AG20443 (cell line): ENCODE data around the gene SPTBN4.
"Not testable (repeated sequence)": the region's sequence is repeated elsewhere in the genome, so short reads cannot be mapped to it uniquely, and the experiment has no call there.

Source experiments
- DNase-seq: peaks from one replicate; pipeline ENCODE4 v3.0.0; 2012; ENCODE audit warnings: low spot score, mixed read lengths

SPTBN4 gene

DNA sequence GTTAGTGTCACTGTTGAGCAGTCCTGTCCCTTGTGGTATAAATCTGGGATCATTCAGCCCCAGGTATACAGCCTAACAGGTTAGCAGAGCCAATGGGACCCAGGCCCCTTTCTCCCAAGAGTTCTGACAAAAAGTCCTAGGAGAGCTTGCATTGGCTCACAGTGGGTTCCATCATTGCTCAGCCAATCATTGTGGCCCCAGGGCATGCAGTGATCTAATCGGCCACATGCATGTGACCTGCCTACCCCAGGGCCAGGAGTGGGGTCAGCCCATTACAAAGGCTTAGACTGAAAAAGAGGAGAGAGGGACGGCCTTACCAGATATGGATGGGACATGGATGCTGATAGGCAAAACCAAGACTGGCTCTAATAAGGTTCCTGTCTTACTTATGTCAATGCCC, 41.1 kb downstream of the SPTBN4 start:
- no peak for DNase-seq

DNA sequence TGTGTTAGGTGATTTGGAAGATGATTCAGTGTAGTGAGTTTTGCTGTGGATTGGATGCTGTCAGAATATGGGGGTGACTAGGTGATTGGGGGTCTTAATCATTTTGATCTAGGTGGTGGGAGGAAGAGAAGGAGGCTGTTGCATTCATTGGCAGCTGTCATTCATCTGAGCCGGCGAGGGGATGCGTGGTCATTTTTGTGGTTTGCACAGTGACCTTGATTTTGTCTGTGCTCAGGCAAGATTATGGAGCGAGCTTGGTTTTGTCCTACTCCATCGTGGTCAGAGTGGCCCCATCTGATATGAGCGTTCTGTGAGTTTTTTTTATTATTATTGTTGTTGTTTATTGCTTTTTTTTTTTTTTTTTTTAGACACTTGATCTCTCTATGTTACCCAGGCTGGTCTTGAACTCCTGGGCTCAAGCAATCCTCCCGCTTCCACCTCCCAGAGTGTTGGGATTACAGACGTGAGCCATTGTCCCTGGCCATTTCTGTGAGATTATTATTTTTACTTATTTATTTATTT, 42.0 kb downstream of the SPTBN4 start:
- DNase-seq, result no peak

DNA sequence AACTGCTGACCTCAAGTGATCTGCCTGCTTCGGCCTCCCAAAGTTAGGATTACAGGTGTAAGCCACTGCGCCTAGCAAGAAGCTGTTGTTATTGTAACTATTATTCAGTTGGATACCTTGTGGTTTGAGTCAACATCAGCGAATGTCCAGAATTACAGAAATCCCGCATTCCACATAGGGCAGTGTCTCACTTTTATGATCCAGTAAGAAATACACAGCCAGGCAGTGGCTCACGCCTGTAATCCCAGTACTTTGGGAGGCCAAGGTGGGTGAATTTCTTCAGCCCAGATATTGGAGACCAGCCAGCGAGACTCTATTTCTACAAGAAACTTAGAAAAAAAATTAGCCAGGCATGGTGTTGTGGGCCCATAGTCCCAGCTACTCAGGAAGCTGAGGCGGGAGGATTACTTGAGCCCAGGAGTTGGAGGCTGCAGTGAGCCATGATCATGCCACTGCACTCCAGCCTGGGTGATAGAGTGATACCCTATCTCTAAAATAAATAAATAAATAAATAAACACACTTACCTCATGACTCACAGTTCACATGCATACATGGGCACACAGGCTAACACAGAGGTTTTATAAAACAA, 43.8 kb downstream of the SPTBN4 start:
- DNase-seq, result no peak

DNA sequence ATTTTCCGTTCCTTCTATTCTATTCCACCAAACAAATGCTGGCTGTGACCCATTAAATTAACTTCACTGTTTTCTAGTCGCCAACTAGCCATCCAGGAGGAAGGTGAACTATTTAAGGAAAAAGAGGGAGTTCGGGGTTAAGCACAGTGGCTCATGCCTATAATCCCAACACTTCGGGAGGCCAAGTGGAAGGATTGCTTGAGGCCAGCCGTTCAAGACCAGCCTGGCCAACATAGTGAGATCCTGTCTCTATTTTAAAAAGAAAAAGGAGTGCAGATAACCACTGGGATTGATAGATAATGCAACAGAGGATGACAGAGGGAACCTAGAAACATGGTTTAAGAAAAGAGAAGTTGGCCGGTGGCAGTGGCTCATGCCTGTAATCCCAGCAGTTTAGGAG, 44.7 kb downstream of the SPTBN4 start:
- no peak for DNase-seq

DNA sequence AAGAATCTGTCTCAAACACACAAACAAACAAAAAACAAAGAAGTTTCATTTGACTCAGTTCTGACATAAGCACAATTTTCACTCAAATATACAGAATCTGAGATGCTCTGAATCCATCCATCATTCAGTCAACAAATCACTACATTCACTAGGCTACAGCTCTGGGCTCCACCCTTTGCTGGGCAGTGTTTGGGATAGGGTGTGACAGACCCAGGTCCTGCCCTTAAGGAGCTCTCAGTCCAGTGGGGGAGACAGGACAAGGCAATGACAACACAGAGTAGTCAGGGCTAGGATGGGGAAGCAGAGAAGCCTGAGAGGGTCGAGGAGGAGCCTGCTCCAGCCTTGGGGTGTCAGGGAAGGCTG, 45.3 kb downstream of the SPTBN4 start:
- DNase-seq, result no peak

DNA sequence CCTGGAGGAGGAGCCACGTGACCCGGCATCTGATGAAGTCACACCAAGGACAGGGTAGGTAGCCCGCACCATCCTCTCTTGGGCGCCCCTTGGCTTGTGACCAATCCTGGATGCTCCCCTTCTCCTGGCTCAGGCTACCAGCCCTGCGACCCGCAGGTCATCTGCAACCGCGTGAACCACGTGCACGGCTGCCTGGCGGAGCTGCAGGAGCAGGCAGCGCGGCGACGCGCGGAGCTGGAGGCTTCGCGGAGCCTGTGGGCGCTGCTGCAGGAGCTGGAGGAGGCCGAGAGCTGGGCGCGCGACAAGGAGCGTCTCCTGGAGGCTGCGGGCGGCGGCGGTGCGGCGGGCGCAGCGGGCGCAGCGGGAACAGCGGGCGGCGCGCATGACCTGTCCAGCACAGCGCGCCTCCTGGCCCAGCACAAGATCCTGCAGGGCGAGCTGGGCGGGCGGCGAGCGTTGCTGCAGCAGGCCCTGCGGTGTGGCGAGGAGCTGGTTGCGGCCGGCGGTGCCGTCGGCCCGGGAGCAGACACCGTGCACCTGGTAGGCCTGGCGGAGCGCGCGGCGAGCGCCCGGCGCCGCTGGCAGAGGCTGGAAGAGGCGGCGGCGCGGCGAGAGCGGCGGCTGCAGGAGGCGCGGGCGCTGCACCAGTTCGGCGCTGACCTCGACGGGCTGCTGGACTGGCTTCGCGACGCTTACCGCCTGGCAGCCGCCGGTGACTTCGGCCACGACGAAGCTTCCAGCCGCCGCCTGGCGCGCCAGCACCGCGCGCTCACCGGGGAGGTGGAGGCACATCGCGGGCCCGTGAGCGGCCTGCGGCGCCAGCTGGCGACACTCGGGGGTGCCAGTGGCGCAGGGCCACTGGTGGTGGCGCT, 45.9 kb downstream of the SPTBN4 start:
- peak; percentile 70 for DNase-seq

DNA sequence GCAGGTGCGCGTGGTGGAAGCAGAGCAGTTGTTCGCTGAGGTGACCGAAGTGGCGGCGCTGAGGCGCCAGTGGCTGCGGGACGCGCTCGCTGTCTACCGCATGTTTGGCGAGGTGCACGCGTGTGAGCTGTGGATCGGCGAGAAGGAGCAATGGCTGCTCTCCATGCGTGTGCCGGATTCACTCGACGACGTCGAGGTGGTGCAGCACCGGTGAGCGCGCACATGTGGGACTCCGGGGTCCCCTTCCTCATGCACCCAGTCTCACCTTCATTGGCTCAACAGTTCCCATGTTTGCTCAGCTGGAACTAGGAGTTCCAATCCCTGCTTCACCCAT, 46.5 kb downstream of the SPTBN4 start:
- no peak for DNase-seq

DNA sequence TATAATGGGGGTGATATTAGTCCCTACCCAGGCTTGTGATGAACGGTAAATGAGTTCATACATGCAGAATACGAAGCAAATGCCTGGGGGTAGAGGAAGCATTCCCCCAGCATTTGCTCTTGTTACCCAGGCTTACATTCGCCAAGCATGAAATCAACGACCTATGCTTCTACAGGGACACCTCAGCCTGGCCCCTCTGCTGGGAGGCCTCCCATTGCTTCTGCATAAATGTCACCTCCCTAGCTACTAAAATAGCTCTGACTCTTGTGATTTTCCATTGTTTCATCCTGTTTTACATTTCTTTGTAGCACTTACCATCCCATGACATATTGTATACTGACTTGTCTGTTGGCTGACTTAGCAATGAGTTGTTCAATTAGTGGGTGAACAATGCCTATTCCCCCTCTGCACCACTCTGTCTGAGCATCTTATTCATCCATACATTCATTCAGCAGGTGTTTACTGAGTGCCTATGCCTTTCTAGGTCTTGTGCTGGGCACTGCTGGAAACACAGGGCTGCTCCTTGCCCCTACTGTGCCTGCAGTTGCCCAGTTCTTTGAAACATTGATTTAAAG, 47.0 kb downstream of the SPTBN4 start:
- no peak for DNase-seq

DNA sequence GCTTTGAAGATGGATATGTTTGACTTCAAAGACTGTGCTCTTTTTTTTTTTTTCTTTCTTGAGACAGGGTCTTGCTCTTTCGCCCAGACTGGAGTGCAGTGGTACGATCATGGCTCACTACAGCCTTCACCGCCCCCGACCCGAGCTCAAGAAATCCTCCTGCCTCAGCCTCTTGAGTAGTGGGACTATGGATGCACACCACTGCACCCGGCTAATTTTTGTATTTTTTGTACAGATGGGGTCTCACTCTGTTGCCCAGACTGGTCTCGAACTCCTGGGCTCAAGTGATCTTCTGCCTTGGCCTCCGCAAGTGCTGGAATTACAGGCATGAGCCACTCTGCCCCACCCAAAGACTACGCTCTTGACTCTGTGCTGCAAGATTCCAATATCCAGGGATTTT, 50.4 kb downstream of the SPTBN4 start:
- DNase-seq, result no peak

DNA sequence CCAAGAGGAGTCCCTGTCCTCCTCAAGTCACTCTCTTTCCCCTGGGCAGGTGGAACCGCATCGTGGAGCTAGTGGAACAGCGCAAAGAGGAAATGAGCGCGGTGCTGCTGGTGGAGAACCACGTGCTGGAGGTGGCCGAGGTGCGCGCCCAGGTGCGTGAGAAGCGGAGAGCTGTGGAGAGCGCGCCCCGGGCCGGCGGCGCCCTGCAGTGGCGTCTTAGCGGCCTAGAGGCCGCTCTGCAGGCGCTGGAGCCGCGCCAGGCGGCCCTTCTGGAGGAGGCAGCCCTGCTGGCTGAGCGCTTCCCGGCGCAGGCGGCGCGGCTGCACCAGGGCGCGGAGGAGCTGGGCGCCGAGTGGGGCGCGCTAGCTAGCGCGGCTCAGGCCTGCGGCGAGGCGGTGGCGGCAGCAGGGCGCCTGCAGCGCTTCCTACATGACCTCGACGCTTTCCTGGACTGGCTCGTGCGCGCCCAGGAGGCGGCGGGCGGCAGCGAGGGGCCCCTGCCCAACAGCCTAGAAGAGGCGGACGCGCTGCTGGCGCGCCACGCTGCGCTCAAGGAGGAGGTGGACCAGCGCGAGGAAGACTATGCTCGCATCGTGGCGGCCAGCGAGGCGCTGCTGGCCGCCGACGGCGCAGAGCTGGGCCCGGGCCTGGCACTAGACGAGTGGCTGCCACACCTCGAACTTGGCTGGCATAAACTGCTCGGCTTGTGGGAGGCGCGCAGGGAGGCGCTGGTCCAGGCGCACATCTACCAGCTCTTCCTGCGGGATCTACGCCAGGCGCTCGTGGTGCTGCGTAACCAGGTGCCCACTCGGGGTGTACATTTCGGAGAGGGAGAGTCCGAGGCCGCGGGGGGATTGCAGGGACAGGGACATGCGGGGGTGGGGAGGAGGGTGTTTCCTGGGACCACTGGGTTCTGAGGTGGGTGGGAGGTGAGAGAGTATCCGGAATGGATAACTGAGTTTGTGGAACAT, 52.8 kb downstream of the SPTBN4 start:
- peak; percentile 49 for DNase-seq

DNA sequence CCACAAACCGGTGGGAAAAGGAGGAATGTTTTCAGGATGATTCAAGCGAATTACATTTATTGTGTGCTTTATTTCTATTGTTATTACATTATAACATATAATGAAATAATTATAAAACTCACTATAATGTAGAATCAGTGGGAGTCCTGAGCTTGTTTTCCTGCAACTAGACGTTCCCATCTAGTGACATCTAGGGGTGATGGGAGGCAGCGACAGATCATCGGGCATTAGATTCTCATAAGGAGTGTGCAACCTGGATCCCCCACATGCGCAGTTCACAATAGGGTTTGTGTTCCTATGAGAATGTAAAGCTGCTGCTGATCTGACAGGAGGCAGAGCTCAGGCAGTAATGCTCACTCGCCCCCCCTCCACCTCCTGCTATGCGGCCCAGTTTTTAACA, 54.5 kb downstream of the SPTBN4 start:
- no peak for DNase-seq

DNA sequence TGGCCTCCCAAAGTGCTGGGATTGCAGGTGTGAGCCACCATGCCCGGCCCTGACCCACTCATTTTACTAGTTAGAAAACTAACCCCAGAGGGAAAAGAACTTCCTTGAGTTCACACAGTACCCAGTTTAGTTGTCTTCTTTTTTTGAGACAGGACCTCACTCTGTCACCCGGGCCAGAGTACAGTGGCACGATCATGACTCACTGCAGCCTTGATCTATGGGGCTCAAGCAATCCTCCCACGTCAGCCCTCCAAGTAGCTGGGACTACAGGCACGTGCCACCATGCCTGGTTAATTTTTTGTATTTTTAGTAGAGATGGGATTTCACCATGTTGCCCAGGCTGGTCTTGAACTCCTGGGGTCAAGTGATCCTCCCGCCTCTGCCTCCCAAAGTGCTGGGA, 55.1 kb downstream of the SPTBN4 start:
- not testable (repeated sequence) for DNase-seq

DNA sequence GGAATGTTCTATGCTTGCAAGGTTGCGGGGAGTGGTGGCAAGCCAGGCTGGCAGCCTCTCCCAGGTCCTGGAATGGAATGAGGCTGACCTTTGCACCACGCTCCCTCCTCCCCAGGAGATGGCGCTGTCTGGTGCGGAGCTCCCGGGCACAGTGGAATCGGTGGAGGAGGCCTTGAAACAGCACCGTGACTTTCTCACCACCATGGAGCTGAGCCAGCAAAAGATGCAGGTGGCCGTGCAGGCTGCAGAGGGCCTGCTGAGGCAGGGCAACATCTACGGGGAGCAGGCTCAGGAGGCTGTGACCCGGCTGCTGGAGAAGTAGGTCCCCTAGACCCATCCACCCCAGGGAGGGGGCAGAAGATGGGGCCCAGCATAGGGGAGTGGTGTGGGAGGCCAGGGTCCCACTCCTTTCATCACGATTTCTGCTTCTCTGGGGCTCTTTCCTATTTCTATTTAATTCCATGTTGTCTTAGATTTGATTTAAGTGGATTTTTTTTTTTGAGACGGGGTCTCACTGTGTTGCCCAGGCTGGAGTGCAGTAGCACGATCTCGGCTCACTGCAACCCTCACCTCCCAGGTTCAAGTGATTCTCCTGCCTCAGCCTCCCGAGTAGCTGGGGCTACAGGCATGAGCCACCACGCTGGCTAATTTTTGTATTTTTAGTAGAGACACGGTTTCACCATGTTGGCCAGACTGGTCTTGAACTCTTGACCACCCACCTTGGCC, 56.7 kb downstream of the SPTBN4 start:
- peak; percentile 79 for DNase-seq

DNA sequence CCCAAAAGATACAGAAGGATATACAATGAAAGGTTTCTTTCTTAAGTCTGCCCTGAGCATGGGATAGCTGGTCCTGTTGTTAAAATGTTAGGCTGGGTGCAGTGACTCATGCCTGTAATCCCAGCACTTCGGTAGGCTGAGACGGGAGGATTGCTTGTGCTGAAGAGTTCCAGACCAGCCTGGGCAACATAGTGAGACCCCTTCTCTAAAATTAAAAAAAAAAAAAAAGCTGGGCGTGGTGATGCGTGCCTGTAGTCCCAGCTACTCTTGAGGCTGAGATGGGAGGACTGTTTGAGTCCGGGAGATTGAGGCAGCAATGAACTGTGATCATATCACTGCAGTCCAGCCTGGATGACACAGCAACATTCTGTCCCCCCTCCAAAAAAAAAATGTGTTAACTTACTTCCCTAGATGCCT, 57.3 kb downstream of the SPTBN4 start:
- DNase-seq, result no peak

DNA sequence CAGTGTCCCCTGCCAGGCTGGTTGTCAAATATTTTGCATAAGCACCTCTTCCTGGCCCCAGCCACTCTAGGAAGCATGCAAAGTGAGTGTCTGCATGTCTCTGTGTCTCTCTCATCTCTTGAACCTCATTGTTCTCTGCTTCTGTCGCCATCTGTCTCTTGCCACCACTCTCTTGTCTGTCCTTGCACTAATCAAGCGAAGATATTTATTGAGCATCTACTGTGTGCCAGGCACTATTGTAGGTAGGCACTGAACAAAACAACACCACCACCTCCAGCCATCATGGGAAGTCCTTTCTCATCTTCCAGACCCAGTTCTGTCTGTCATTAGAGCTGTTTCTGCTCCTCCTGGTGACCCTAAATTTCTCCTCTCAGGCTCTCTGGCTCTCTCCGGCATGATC, 57.9 kb downstream of the SPTBN4 start:
- no peak for DNase-seq

DNA sequence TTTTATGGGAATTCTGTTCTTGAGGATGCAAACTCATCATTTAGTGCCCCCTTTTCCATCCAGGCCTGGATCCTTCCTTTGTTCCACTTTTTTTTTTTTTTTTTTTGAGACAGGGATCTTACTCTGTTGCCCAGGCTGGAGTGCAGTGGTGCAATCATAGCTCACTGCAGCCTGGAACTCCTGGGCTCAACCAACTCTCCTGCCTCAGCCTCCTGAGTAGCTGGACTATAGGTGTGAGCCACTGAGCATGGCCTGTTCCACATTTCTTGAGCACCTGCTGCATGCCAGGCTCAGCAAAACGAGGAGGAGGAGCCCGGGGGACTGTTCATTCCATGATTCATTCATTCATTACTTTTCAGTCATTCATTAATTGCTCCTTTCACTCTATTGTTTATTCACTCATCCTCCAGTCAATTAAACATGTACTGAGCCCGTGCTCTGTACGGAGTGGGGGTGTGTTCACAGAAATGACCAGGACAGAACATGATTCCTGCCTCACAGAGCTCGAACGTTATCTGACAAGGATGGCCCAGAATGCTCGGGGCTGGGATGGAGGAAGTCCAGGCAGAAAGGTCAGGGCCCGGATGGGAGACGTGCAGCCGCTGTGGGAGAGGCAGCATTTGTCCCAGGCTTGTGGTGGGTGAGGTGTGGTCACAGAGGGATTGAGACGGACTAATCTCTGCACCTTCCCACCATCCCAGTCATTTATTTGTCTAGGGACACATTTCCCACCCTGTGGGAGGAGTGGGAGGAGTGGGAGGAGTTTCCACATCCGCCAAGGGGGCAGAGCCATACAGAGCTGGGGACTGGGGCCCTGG, 58.6 kb downstream of the SPTBN4 start:
- no peak for DNase-seq

DNA sequence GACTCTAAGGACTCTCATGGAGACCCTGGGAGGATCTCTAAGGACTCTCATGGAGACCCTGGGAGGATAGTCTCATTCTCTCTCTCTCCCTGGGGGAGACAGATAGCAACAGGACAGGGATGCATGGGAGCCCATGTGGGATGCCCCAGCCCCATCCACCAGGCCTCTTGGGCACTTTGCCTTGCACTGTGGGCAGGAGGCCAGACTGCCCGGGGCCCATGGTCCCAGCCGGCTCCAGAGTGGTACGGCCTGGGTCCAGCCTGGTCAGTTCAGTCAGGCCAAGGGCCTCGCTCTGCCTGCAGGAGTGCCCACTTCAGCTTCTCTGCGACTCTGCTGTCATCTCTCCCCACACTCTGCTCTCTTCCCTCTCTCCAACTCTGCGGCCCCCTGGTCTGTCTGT, 61.3 kb downstream of the SPTBN4 start:
- DNase-seq, result no peak

DNA sequence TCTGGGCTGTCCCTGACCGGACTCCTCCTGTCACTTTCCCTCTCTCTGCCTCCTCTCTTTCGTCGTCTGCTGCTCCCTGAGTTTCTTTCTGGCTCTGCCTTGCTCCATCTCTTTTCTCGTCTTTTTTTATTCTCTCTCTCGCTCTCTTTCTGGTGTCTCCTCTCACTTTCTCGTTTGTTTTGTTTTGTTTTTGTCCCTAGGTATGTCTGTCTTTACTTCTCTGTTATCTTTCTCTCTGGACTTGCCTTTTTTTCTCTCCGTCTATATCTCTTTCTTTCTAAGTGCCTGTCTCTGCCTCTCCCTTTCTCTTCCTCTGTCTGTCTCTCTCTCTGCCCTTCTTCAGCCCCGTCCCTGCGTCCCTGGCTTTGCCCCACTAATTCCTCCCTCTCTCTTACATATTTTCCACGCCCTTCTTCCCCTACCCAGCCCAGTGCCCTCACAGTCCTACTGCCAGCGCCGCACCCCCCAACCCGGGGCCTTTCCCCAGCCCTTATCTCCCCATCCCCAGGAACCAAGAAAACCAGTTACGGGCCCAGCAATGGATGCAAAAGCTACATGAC, 61.8 kb downstream of the SPTBN4 start:
- DNase-seq, result no peak

DNA sequence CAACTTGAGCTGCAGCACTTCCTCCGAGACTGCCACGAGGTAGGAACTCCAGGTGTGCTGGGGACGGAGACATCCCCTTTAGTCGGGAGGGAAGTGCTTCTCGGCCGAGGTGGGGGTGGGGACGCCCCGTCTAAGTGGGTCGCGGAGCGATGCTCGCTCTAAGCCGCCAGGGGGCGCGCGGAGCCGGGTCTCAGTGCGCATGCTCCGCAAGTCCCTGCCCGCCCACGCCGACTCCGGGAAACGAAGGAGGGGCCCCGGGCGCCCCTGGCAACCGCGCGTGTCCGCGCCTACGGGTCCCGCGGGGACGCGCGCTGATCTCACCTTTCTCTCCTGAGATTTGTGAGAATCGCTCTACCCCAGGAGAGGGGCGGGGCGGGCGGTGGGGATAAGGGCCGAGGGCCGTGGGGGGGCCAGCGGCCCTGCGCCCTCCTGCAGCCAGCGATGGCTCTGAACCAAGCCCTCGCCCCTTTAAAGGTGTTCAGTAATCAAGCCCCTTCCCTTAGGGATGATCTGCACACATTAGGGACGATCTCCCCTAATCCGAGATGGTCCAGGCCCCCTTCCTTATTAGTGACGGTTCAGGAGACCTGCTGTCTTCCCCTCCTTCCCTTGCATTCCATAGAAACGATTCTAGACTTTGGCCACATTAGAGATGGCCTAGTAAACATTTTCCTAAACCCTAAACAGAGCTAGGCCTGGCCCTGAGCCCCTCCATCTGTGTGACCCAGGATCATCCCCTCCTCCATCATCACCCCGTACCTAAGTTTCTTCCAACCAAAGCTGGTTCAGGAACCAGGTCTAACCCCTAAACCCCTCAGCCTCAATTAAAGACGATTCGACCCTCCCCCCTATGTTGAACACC, 62.5 kb downstream of the SPTBN4 start:
- DNase-seq, result peak; percentile 100
